ENCODE measurements around the gene SCAF11. TPM values are rescaled to one million over a fixed set of nuclear protein-coding genes. Genes with fewer than 3 reads are reported as not detected.

Gene SCAF11
- total RNA-seq, 1 experiment from 2014 or later: 79.8 TPM

DNA sequence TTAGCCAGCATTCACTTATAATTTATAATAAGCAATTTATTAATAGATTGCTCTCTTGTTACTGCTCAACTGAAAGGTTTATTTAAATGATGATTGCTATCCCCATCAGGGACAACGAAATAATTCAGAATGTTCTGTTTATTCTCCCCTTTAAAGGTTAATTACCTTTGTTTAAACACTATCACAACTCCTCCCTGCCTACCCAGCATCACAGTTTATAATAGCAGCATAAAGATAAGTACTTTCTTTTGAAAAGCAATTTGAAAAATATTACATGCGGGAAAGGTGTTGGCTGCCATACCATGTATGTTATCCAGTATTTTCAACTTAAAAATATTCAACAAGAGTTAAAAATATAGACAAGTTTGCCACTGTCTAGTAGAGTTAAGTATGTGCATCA is 30.6 kb downstream of the SCAF11 start:
- ATAC-seq: no peak
- ChIA-PET RAD21 (ENCODE audit: low non-redundant PET in 1 of 2, low total read pairs in 2 of 2, uncharacterized antibody in 2 of 2, unreplicated experiment in 2 of 2) (no interaction called here), CTCF (no interaction called here), POLR2A (no interaction called here)
- H3K36me3 ChIP-seq (ENCODE audit: control insufficient read depth in 1 of 2, insufficient read depth in 2 of 2, low read length in 2 of 2): peaks cover 4 to 20% of the 10 kb centered on the region in 2 experiments; a peak in 2 of 4 replicates
- H3K27ac ChIP-seq (ENCODE audit: low read depth, low read length): no peak overlapping the region
- H4K20me1 ChIP-seq (ENCODE audit: insufficient read depth): 0 out of 2 replicates have a peak, but pooled peaks cover 3% of the 10 kb centered on the region
- no peak overlapping the region for H3K4me2 ChIP-seq (ENCODE audit: low read length)
- H3K27me3 ChIP-seq (ENCODE audit: insufficient read depth, low read length): no peaks in the 10 kb centered on the region
- no peak for TF ChIP-seq EGR1 (IDR thresholded peaks at IDR 0.05; ENCODE audit: low read depth)
- TF ChIP-seq FOSL1 (IDR thresholded peaks at IDR 0.05; ENCODE audit: low read depth): no peak
- no peak for TF ChIP-seq YY1 (IDR thresholded peaks at IDR 0.05; ENCODE audit: extremely low read depth, insufficient replicate concordance, low read depth, low read length)
- TF ChIP-seq TCF7L2 (IDR thresholded peaks at IDR 0.05; ENCODE audit: borderline replicate concordance, extremely low read depth, insufficient read depth, insufficient read length): no peak
- TF ChIP-seq, protein P1, sequence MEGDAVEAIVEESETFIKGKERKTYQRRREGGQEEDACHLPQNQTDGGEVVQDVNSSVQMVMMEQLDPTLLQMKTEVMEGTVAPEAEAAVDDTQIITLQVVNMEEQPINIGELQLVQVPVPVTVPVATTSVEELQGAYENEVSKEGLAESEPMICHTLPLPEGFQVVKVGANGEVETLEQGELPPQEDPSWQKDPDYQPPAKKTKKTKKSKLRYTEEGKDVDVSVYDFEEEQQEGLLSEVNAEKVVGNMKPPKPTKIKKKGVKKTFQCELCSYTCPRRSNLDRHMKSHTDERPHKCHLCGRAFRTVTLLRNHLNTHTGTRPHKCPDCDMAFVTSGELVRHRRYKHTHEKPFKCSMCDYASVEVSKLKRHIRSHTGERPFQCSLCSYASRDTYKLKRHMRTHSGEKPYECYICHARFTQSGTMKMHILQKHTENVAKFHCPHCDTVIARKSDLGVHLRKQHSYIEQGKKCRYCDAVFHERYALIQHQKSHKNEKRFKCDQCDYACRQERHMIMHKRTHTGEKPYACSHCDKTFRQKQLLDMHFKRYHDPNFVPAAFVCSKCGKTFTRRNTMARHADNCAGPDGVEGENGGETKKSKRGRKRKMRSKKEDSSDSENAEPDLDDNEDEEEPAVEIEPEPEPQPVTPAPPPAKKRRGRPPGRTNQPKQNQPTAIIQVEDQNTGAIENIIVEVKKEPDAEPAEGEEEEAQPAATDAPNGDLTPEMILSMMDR (IDR thresholded peaks at IDR 0.05 in 2 of 3, conservative IDR thresholded peaks at IDR 0.05 in 1 of 3; ENCODE audit: borderline replicate concordance in 1 of 3, insufficient read depth in 1 of 3, low read depth in 2 of 3, low read length in 2 of 3): no peak
- TF ChIP-seq POLR2A (IDR thresholded peaks at IDR 0.05; ENCODE audit: borderline replicate concordance, extremely low read depth, insufficient read depth, insufficient read length): no peak
- TF ChIP-seq, protein P2, sequence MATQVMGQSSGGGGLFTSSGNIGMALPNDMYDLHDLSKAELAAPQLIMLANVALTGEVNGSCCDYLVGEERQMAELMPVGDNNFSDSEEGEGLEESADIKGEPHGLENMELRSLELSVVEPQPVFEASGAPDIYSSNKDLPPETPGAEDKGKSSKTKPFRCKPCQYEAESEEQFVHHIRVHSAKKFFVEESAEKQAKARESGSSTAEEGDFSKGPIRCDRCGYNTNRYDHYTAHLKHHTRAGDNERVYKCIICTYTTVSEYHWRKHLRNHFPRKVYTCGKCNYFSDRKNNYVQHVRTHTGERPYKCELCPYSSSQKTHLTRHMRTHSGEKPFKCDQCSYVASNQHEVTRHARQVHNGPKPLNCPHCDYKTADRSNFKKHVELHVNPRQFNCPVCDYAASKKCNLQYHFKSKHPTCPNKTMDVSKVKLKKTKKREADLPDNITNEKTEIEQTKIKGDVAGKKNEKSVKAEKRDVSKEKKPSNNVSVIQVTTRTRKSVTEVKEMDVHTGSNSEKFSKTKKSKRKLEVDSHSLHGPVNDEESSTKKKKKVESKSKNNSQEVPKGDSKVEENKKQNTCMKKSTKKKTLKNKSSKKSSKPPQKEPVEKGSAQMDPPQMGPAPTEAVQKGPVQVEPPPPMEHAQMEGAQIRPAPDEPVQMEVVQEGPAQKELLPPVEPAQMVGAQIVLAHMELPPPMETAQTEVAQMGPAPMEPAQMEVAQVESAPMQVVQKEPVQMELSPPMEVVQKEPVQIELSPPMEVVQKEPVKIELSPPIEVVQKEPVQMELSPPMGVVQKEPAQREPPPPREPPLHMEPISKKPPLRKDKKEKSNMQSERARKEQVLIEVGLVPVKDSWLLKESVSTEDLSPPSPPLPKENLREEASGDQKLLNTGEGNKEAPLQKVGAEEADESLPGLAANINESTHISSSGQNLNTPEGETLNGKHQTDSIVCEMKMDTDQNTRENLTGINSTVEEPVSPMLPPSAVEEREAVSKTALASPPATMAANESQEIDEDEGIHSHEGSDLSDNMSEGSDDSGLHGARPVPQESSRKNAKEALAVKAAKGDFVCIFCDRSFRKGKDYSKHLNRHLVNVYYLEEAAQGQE (IDR thresholded peaks at IDR 0.05; ENCODE audit: low read depth): no peak
- TF ChIP-seq EZH2phosphoT487 (IDR thresholded peaks at IDR 0.05; ENCODE audit: borderline replicate concordance): no peak
- TF ChIP-seq JUND (IDR thresholded peaks at IDR 0.05): no peak
- TF ChIP-seq ZNF274 (IDR thresholded peaks at IDR 0.05; ENCODE audit: low read depth, low read length): no peak
- no peak for TF ChIP-seq ELF1 (IDR thresholded peaks at IDR 0.05; ENCODE audit: borderline replicate concordance, low read depth)
- TF ChIP-seq POLR2AphosphoS5 (IDR thresholded peaks at IDR 0.05; ENCODE audit: low read depth, low read length): no peak
- TF ChIP-seq SRF (IDR thresholded peaks at IDR 0.05; ENCODE audit: low read depth): no peak
- TF ChIP-seq ZFX (IDR thresholded peaks at IDR 0.05): no peak
- TF ChIP-seq CEBPB (IDR thresholded peaks at IDR 0.05; ENCODE audit: low read depth): no peak
- no peak for TF ChIP-seq EZH2 (IDR thresholded peaks at IDR 0.05)
- no peak for TF ChIP-seq CBX3 (IDR thresholded peaks at IDR 0.05; ENCODE audit: low read depth)
- DNase-seq (ENCODE audit: low read depth, low spot score): no peak
- intact Hi-C loops (cut with micrococcal nuclease): no loop called here
- H3K79me2 ChIP-seq (ENCODE audit: insufficient read depth, low read length): peaks cover 46% of the 10 kb centered on the region
- H3K4me1 ChIP-seq (ENCODE audit: control insufficient read depth in 1 of 2, insufficient read depth in 2 of 2, low read length in 2 of 2): no peaks in the 10 kb centered on the region
- no peak overlapping the region for H3K4me3 ChIP-seq (replicated peaks in 1 of 2; ENCODE audit: low read depth in 1 of 2, low read length in 2 of 2)
- no peak overlapping the region for H3K9ac ChIP-seq (ENCODE audit: low read length)
- H3K9me2 ChIP-seq (ENCODE audit: insufficient read depth): no peaks in the 10 kb centered on the region
- no peak overlapping the region for H2AFZ ChIP-seq (ENCODE audit: low read depth, low read length, poor library complexity, severe bottlenecking)
- H3K9me3 ChIP-seq (ENCODE audit: control insufficient read depth in 1 of 2, insufficient read depth in 1 of 2, low read depth in 1 of 2, low read length in 2 of 2): no peaks in the 10 kb centered on the region
- BruUV-seq (replicated peaks): no TSS peak

Measured in HCT116 (cell line).